Body of pancreas (tissue), 4 donors: ENCODE results near the gene MACROH2A2.

Experiments used
- CTCF ChIP-seq, 7 experiments: fragments of 450-650 bp in 4 of 7; fragments of 200-600 bp in 3 of 7; sonication (generic) in 3 of 7; IDR thresholded peaks; one replicate each; pipeline ENCODE4 v1.5.1; 2016 to 2019; ENCODE audit warnings: antibody characterized with exemption in 7 of 7
- POLR2A ChIP-seq, 3 donors: fragments of 450-650 bp; IDR thresholded peaks; one replicate each; pipeline ENCODE4 v1.6.1; 2016; ENCODE audit warnings: antibody characterized with exemption in 3 of 3, mild to moderate bottlenecking in 2 of 3

- TF ChIP-seq CTCF (IDR thresholded peaks at IDR 0.05) (no peak), POLR2A (IDR thresholded peaks at IDR 0.05) (no peak)
Observed at GRCh38 chr10:70090951-70091350, 38.3 kb downstream of the MACROH2A2 start.
